GM19023 (cell line): ENCODE data around the gene LIMA1.
"Not testable (repeated sequence)": the region's sequence is repeated elsewhere in the genome, so short reads cannot be mapped to it uniquely, and the experiment has no call there.

Experiments used
- ATAC-seq: cut with Tn5 transposase; IDR thresholded peaks from one replicate; pipeline ENCODE4 v1.9.1; 2021; ENCODE audit warnings: mild to moderate bottlenecking, moderate library complexity; ENCODE audit not compliant: unreplicated experiment

LIMA1 gene

DNA sequence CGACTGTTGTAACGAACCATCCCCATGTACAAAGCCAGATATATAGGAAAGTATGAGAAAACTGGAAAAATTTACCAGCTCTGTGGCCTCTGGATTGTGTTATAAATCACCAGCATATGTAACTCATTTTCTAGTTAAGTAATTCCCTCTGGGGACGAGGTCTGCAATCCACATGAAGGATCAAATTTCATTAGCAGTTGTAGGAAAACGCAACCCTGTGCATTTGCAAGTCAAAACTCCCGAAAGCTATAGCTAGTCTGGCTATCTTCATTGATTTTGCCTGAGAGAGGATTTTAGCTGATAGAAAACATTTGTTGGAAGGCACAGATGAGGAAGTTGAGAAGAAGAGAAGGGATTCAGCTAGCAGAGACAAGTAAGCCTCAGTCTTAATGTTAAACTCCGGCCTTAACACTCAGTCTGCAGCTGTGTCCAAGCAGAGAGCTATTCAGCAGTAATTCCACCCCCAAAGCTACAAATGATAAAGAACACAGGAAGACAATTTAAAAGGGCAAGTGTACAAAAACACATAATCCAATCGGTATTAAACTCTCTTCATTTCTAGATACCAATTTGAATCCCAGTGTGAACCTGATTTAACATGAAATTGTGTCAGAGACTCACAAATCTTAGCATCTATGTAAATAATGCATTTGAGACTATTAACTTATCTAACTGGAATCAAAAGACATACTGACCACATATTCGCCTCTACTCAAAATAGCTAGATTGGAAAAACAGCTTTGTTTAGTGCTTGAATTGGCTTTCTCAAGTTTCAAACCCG is 61.9 kb downstream of the LIMA1 start:
- ATAC-seq, result no peak

- peak; percentile 60 for ATAC-seq
These were observed 62.8 kb downstream of the LIMA1 start for GRCh38 chr12:50220363-50220995.

GRCh38 chr12:50219544-50219943 is 63.8 kb downstream of the LIMA1 start:
- ATAC-seq, result no peak

- ATAC-seq, result not testable (repeated sequence)
These were observed 64.3 kb downstream of the LIMA1 start for GRCh38 chr12:50219001-50219400.

DNA sequence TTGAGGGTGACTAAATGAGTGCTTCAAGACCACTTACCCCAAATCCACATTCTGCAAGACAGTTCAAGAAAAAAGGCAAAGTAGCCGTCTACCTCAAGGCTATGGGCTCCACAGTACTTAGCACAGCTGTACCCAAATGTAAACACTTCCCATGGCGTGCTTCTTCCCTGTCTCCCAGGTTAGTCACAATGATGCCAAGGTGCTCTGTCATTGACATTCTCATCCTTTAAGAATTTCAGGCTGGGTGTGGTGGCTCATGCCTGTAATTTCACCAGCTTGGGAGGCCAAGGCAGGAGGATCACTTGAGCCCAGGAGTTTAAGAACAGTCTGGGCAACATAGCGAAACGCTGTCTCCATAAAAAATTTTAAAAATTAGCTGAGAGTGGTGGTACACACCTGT is 64.9 kb downstream of the LIMA1 start:
- ATAC-seq, result no peak

DNA sequence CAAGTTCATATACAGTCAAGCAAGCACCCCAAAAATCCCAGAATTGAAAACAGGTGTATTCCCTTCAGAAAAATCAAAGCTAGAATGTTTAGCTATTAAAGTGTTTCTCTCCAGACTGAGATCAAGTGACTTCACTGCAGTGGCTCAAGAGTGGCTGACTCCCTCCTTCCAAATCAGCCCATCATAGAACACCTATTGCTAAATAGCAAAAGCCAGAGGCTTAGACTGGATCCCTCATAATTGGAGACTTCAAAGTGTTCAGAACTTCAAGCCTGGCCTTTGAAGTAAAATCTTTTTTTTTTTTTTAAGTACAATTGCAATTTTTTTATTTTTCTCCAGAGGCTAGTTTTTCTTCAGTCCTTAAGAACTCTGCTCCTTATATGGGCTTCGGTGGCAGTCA is 66.1 kb downstream of the LIMA1 start:
- no peak for ATAC-seq

- no peak for ATAC-seq
These were observed 68.3 kb downstream of the LIMA1 start for GRCh38 chr12:50215033-50215432.

DNA sequence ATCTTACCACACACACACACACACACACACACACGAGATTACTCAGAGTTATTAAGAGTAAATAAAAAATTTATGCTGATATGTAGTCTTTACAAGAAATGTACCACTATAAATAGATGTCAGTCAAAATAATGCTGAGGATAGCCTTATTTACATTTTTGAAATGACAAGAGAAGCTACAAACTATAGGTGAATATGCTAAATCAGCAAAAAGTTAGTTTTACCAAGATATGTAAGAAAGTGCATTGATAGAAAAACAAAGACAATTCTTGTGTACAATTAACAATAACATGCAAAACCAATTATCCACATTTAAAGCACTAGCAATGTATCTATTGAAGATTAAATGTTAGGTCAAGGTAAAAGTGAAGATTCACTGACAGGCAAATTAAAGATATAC is 69.3 kb downstream of the LIMA1 start:
- ATAC-seq, result no peak

DNA sequence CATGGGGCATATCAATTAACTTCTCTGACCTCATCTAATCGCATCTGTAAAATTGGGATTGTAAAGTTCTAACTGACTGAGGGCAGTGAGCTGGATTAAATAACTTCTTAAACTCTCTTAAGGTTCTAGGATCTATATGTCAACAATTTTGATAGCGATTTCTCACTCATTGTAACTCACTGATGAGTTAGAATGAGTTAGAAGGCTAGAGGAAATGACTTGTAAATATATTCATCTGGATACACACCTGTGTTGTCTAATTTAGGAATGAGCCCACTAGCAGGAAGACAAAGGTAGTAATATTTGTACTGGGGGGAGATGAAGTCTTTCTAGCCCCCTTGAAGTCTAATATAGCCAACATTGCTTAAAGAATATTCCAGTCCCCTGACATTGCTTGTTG is 69.9 kb downstream of the LIMA1 start:
- no peak for ATAC-seq

- ATAC-seq, result no peak
These were observed 71.3 kb downstream of the LIMA1 start for GRCh38 chr12:50212071-50212467.

- no peak for ATAC-seq
These were observed 71.8 kb downstream of the LIMA1 start for GRCh38 chr12:50211392-50212070.

DNA sequence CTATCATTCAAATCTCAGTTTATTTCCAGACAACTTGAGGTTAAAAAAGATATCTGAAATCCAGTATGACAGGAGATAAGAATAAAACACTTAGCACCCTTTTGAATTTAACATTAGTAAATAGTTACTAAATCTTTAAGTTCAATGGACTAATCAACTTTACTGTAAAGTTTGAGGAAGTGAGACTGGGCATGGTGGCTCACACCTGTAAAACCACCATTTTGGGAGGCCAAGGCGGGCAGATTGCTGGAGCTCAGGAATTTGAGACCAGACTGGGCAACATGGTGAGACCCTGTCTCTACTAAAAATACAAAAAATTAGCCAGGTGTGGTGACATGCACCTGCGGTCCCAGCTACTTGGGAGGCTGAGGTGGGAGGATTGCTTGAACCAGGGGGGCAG is 75.9 kb downstream of the LIMA1 start:
- no peak for ATAC-seq

DNA sequence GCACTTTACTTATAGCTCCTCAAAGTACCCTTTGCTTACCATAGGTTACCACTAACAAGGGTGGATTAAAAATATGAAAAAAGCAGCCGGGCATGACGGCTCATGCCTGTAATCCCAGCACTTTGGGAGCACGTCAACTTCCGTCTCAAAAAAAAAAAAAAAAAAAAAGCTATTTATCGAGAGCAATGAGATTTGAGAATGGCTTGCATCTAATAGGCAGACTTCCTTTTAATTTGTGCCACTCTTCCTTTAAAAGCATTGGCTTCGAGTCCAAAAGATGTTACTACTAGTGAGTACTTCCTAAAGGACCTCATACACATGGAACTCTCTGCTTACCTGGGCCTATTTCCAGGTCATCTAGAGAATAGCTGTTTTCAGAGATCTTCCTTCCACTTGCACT is 77.7 kb downstream of the LIMA1 start:
- ATAC-seq, result no peak

DNA sequence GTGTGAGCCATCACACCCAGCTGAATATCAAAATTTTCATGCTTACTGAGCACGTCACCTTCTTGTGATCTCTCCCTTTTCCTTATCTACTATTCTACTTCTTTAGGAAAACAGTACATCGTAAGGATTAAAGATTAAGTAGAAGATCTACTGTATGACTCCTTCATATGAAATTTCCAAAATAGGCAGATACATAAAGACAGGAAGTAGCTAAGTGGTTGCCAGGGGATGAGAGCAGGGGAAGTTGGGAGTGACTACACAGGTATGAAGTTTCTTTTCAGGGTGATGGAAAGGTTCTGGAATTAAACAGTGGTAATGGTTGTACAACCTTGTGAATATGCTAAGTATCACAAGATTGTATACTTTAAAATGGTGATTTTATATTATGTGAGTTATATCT is 79.6 kb downstream of the LIMA1 start:
- ATAC-seq, result no peak

DNA sequence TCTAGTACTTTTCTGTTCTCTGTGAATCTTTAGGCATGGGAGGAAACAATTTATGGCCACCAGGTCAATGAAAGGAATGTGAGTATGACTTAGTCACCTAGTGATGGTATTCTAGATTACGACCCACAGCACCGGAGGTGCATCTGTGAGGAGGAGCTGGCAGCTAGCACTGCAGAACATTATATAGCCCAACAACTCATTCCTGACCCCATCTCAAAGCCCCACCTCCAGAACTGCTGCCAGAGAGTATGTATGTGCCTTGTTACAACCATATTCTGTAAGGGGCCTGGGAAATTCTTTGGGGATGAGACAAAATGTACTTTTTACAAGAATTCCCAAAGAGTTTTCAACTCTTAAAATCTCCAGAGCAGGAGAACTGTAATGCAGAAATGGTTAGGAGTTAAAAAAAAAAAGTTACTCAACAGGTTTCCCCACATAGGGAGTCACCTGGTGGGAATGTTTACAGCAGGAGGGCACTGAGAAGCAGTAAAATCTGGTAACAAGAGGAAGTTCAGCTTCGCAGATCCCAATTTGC is 81.3 kb downstream of the LIMA1 start:
- ATAC-seq, result no peak

- no peak for ATAC-seq
These were observed 82.6 kb downstream of the LIMA1 start for GRCh38 chr12:50200552-50201273.

DNA sequence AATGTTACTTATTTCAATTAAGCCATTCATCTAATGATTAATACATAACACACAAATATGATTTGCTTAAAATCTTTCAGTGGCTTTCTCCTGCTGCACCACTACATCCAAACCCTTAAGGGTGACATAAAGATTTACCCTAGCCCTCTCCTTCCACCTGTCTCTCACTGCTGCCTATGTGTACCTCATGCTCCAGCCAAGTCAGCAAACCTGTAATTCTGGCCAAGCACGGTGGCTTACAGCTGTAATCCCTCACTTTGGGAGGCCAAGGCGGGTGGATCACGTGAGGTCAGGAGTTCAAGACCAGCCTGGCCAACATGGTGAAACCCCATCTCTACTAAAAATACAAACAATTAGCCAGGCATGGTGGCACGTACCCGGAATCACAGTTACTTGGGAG is 84.5 kb downstream of the LIMA1 start:
- no peak for ATAC-seq

DNA sequence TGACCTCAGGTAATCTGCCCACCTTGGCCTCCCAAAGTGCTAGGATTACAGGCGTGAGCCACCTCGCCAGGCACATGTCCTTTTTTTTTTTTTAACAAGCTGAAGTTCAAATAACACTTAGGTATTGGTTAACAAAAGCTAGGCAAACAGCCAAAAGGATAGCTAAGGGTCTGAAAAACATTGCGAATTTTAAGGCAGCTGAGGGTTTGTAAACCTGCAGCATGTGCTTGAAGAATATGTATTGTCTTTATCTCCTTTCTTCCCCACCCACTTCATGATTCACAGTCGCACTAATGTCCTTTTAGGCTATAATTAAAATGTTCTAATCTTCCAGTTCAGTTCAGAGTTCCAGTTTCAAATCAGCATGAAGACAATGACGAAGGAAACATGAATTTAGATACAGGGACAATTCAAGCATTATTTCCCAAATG is 86.0 kb downstream of the LIMA1 start:
- no peak for ATAC-seq

- ATAC-seq, result no peak
These were observed 86.8 kb downstream of the LIMA1 start for GRCh38 chr12:50196537-50196936.

- no peak for ATAC-seq
These were observed 87.5 kb downstream of the LIMA1 start for GRCh38 chr12:50195832-50196231.

GRCh38 chr12:50192908-50193307 is 90.4 kb downstream of the LIMA1 start:
- ATAC-seq, result no peak
